PFSK-1 (cell line): ENCODE data around the gene SHC2.

ENCODE experiments used
- POLR2AphosphoS5 ChIP-seq: IDR thresholded peaks from 2 replicates; pipeline ENCODE4 v1.6.1; 2012; ENCODE audit warnings: low read depth, mild to moderate bottlenecking, control low read depth, low read length, moderate library complexity
- TAF1 ChIP-seq: IDR thresholded peaks from 2 replicates; pipeline ENCODE4 v1.6.1; 2012; ENCODE audit warnings: low read length, control low read depth, borderline replicate concordance; ENCODE audit not compliant: insufficient read depth

- TF ChIP-seq TAF1 (no peak), POLR2AphosphoS5 (no peak)
Observed at GRCh38 chr19:439167-439900, 21.5 kb downstream of the SHC2 start.
